Fibroblast of villous mesenchyme (primary cell): ENCODE results near the gene DUSP1. TPM values are rescaled to one million over a fixed set of nuclear protein-coding genes. Genes with fewer than 3 reads are reported as not detected.

Experiments used
- DNase-seq: peaks from one replicate; pipeline ENCODE4 v3.0.0-alpha.2; 2010; ENCODE audit warnings: low read depth
- H3K4me3 ChIP-seq: 2 replicates; pipeline ENCODE4 v1.5.1; 2011; ENCODE audit warnings: low read depth, mild to moderate bottlenecking, low read length
- CTCF ChIP-seq: IDR thresholded peaks from 2 replicates; pipeline ENCODE4 v1.5.1; 2012; ENCODE audit warnings: low read depth, mild to moderate bottlenecking, low read length; ENCODE audit not compliant: insufficient read depth
- total RNA-seq: library from RNA; depleted of rRNA; stranded (reverse); fragments of >200 nt; gene quantifications from 2 replicates; pipeline ENCODE4 v1.2.3, GENCODE V29; 2012

Gene DUSP1
- total RNA-seq, 1 donor, result 246 TPM

DNA sequence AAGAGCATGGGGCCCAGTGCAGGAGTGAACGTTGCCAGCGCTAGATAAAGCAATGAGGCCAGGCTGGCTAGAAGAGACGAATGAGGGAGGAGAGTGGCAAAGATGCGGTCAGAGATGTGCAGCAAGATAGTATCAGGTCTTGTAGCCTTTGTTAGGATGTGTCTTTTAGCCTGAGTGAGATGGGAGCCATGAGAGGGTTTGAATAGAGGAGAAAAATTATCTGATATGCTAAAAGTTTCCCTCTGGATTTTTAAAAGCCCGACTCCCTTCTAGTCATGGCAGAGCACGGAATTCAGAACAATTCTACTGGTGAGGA, 12.2 kb downstream of the DUSP1 start:
- TF ChIP-seq CTCF, result no peak
- no peak for DNase-seq
- no peak overlapping the region for H3K4me3 ChIP-seq

DNA sequence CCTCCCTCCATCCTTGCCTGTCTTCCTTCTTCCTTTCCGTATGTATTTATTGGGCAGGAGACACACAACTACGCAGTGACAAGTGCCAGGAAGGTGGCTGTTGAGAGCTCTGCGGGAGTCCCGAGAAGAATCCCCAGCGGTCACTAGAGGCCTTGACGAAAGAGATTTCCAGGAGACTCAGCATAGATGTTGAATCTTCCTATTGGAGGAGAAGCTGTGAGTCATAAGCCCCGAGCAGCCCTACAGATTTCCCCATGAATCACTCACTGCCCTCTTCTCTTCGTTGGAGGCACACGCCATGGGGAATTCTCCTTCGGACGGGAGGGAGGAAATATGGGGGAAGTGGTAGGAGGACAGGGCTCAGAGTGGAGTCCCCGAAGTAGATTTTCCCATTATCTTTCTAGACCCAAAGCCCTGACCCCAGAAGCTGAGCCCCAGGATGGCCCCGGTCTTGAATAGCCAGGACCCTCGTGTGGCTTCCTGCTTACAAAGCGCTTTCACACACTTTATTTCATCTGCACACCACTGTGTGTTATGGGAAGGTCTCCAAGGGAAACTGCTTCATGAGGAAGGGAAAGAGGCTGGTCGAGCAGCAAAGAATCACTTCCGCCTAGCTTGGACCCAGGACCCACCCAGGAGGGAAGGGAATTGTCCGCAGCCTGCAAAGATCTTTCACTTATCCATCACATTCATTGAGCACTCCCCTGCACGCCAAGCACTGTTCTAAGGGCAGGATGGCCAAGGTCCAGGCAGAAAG, 12.7 kb downstream of the DUSP1 start:
- DNase-seq, result peak; percentile 92
- H3K4me3 ChIP-seq, result no peak overlapping the region

GRCh38 chr5:172757394-172758010, 13.5 kb downstream of the DUSP1 start:
- TF ChIP-seq CTCF, result no peak
- H3K4me3 ChIP-seq, result no peak overlapping the region
- no peak for DNase-seq

More for the DNA sequence above, 12.7 kb downstream of the DUSP1 start:
- peak; percentile 14 for TF ChIP-seq CTCF

GRCh38 chr5:172756764-172757393, 14.1 kb downstream of the DUSP1 start:
- no peak for TF ChIP-seq CTCF
- DNase-seq, result no peak
- H3K4me3 ChIP-seq, result no peak overlapping the region

- TF ChIP-seq CTCF, result no peak
- H3K4me3 ChIP-seq, result no peak overlapping the region
- no peak for DNase-seq
Observed at GRCh38 chr5:172754596-172755356, 16.2 kb downstream of the DUSP1 start.

DNA sequence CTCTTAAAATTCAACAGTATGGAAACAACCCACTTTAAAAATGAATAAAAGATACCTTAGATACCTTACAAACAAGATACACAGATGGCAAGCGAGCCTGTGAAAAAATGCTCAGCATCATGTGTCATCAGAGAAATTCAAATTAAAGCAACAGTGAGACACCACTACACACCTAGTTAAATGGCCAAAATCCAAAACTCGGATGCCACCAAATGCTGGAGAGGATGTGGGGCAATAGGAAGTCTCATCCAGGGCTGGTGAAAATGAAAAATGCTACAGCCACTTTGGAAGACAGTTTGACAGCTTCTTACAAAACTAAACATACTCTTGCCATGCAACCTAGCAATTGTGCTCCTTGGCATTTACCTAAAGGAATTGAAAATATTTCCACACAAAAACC, 17.9 kb downstream of the DUSP1 start:
- no peak for DNase-seq
- no peak overlapping the region for H3K4me3 ChIP-seq
- TF ChIP-seq CTCF, result no peak
